Right lobe of liver (tissue), 6 donors: ENCODE measurements around the gene CUL9. TPM values are rescaled to one million over a fixed set of nuclear protein-coding genes. Genes with fewer than 3 reads are reported as not detected.

Experiments
- ATAC-seq, 4 donors: fragments of 200-7000 bp; cut with Tn5 transposase; one replicate each; pipeline ENCODE4 v1.9.1; 2020; ENCODE audit warnings: mild to moderate bottlenecking in 4 of 4, moderate library complexity in 4 of 4
- DNase-seq, 3 donors: peaks; one replicate each; pipeline ENCODE4 v3.0.0-alpha.2; 2020
- H3K27ac ChIP-seq, 3 donors: fragments of 200-600 bp; one replicate each; pipeline ENCODE4 v1.8.0; 2022
- H3K27me3 ChIP-seq, 2 donors: fragments of 200-600 bp; one replicate each; pipeline ENCODE4 v1.8.0; 2022
- H3K36me3 ChIP-seq, 4 donors: fragments of 200-600 bp; sonication (generic) in 1 of 4; one replicate each; pipeline versions ENCODE4 v1.5.1 to v1.8.0; 2017 to 2022; ENCODE audit warnings: control low read depth in 1 of 4
- H3K4me1 ChIP-seq, 4 donors: fragments of 200-600 bp; sonication (generic) in 1 of 4; one replicate each; pipeline versions ENCODE4 v1.5.1 to v1.8.0; 2017 to 2022; ENCODE audit warnings: control low read depth in 1 of 4
- H3K4me3 ChIP-seq, 3 donors: fragments of 200-600 bp; one replicate each; pipeline ENCODE4 v1.8.0; 2022
- H3K9me3 ChIP-seq, 4 donors: fragments of 200-600 bp; sonication (generic) in 1 of 4; one replicate each; pipeline versions ENCODE4 v1.5.1 to v1.8.0; 2017 to 2022; ENCODE audit warnings: control low read depth in 1 of 4
- POLR2A ChIP-seq: fragments of 450-650 bp; IDR thresholded peaks from one replicate; pipeline ENCODE4 v1.6.1; 2017; ENCODE audit warnings: antibody characterized with exemption, mild to moderate bottlenecking
- WGBS: methylation state at CpG from one replicate; pipeline ENCODE4 v1.1.6; 2018; ENCODE audit warnings: low coverage, low lambda C conversion rate; ENCODE audit not compliant: insufficient coverage; ENCODE audit errors: missing lambda C conversion rate; 5-methylcytosine and 5-hydroxymethylcytosine counted together
- intact Hi-C, 2 donors: fragments of 100-400 bp; cut with DNase I; formaldehyde crosslinking; loops; one replicate each; pipeline versions ENCODE4 v1.11.2 to v1.14.1; 2022
- total RNA-seq, 6 experiments: library from RNA; depleted of rRNA in 2 of 6; stranded (reverse); fragments of >200 nt in 2 of 6; fragmentation: NEBNext Ultra II Directional in 3 of 6; extraction: Animal tissue kit (Norgen Biotek cat#: 25700) in 3 of 6; gene quantifications; one replicate each; pipeline versions ENCODE4 v1.1.0 to v1.2.4, GENCODE V29; 2016 to 2023
- TF ChIP-seq, protein P1 (sequence below), 4 donors: fragments of 200-600 bp in 3 of 4; fragments of 450-650 bp in 1 of 4; IDR thresholded peaks; one replicate each; pipeline versions ENCODE4 v1.5.1 to v1.8.0; 2016 to 2022; ENCODE audit warnings: antibody characterized with exemption in 4 of 4, mild to moderate bottlenecking in 2 of 4
- donor health status: DM: no; HTN: yes; CAD: no.
- donor health status: DM: no; HTN: no; CAD: no.
- donor health status: DM: no; HTN: no; CAD: no.
- donor health status: DM: no; HTN: yes; CAD: no.
- donor health status: DM: no; HTN: yes; CAD: no.

CUL9 gene
- total RNA-seq, 6 experiments from 2014 or later = 14.4 to 17.7 (median 15.2) TPM

DNA sequence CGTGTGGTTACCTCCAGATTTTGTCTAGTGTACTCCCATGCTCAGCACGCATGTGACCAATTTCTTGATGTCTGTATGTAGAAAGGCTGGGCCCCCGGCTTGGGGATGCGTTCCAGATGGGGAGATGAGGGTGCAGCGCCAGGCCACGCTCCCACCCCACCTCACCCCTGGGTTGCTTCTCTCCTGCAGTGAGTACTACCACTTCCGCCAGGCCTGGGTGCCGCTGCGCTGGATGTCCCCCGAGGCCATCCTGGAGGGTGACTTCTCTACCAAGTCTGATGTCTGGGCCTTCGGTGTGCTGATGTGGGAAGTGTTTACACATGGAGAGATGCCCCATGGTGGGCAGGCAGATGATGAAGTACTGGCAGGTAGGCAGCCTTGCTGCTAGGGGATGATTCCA is 22.4 kb upstream of the CUL9 start:
- DNase-seq (no peak), ATAC-seq (no peak)
- no peaks in the 10 kb centered on the region for H3K27me3 ChIP-seq
- H3K4me3 ChIP-seq = no peak overlapping the region
- no peaks in the 10 kb centered on the region for H3K9me3 ChIP-seq
- H3K4me1 ChIP-seq = no peaks in the 10 kb centered on the region
- TF ChIP-seq, protein P1, sequence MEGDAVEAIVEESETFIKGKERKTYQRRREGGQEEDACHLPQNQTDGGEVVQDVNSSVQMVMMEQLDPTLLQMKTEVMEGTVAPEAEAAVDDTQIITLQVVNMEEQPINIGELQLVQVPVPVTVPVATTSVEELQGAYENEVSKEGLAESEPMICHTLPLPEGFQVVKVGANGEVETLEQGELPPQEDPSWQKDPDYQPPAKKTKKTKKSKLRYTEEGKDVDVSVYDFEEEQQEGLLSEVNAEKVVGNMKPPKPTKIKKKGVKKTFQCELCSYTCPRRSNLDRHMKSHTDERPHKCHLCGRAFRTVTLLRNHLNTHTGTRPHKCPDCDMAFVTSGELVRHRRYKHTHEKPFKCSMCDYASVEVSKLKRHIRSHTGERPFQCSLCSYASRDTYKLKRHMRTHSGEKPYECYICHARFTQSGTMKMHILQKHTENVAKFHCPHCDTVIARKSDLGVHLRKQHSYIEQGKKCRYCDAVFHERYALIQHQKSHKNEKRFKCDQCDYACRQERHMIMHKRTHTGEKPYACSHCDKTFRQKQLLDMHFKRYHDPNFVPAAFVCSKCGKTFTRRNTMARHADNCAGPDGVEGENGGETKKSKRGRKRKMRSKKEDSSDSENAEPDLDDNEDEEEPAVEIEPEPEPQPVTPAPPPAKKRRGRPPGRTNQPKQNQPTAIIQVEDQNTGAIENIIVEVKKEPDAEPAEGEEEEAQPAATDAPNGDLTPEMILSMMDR (IDR thresholded peaks at IDR 0.05) = no peak
- TF ChIP-seq POLR2A = no peak
- intact Hi-C loops = no loop called here
- WGBS = 87% methylated on average over 8 of the region's 11 CpGs
- H3K27ac ChIP-seq = no peak overlapping the region
- H3K36me3 ChIP-seq = no peaks in the 10 kb centered on the region

DNA sequence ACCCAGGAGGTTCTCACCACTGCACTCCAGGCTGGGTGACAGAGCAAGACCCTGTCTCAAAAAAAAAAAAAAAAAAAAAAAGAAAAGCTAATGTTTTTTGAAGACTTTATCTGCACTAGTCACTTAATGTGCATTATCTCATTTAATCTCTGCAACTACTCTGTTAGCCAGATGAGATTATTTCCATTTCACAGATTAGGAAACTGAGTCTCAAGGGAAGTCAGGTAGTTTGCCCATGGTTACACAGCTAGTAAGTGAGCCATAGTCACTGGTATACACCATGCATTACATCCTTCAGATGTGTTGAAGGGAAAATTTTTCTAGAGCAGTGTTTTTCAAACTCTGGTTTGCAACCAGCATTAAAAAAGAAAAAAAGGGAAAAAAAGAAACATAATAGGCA is 18.1 kb upstream of the CUL9 start:
- Histone ChIP-seq H3K4me1 (no peaks in the 10 kb centered on the region), H3K36me3 (no peaks in the 10 kb centered on the region), H3K4me3 (no peak overlapping the region), H3K27me3 (no peaks in the 10 kb centered on the region), H3K27ac (no peak overlapping the region), H3K9me3 (no peaks in the 10 kb centered on the region)
- ATAC-seq (no peak), DNase-seq (no peak)
- TF ChIP-seq, protein P1 (IDR thresholded peaks at IDR 0.05) = no peak
- TF ChIP-seq POLR2A = no peak
- intact Hi-C loops = no loop called here

DNA sequence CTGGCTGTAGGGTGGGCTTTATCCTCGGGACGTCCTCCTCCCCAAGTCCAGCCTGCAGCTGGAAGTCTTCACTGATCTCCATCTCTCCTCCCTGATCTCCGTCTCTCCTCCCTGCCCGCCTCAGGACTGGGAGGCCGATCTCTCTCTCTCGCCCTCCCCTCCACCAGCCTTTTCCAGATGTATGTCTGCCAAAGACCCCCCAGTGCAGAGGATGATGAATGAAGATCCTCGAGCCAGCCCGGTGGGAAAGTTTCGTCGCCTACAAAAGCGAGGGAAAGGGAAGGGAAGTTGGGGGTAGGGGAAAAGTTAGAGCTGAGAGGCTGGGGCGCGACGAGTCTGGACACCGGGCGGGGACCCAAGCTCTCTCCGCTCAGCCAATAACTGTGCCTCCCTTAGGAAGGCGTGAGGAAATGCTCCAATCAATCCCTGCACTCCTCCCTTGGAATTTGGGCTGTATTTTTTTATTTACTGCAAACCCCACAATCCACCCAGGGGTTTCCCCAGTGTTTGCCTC is 11.5 kb upstream of the CUL9 start:
- Histone ChIP-seq H3K27me3 (no peaks in the 10 kb centered on the region), H3K27ac (peak overlapping the region; percentile 87 to 100 (median 99)), H3K4me3 (peak overlapping the region; percentile 40 to 98 (median 88)), H3K36me3 (peaks cover 0 to 7% (median 2%) of the 10 kb centered on the region in 4 donors), H3K4me1 (peaks cover 0 to 19% (median 7%) of the 10 kb centered on the region in 4 donors), H3K9me3 (no peaks in the 10 kb centered on the region)
- intact Hi-C loops = no loop called here
- TF ChIP-seq, protein P1 (IDR thresholded peaks at IDR 0.05) = no peak
- no peak for TF ChIP-seq POLR2A
- under 1% methylated on average over 13 of the region's 18 CpGs for WGBS
- ATAC-seq (peak; percentile 36 to 62 (median 56)), DNase-seq (peak; percentile 75 to 89 (median 87))

DNA sequence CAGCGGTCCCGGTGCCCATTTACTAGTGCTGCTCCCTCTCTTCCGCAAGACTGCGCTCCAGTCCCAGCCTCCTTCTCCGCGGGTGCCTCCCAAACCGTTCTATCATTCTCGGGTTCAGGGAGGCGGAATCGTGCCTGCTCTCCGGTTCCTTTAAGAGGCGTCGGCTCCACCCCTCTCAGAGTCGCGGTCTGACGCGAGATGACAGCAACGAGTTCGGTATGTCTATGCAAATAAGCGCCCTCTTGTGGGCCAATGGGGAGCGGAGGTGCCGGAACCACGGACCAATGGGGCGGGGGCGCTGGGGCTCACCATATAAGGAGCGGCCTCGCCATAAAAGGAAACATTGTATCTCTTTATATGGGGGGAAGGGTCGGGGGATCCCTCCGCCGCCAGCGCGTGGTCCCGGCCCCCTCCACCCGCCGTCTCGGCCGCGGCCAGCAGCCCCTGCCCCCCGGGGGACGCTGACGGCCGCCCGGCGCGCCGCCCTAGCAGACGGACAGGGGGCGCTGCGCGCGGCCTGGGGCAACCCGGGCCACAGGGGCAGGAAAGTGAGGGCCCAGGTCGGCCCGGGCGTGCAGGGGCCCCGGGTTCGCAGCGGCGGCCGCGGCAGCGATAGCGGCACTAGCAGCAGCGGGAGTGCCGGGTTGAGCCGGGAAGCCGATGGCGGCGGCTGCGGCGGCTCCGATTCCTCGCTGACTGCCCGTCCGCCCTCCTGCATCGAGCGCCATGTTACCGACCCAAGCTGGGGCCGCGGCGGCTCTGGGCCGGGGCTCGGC is 10.9 kb upstream of the CUL9 start, which contains the start of gene SRF:
Gene SRF, plus strand, starts transcription at position 339 of the 776 bp plus-strand sequence. Its CDS starts 388 bp downstream, at position 727.
- WGBS = 1% methylated on average over 21 of the region's 83 CpGs
- peaks cover 5 to 13% (median 7%) of the 10 kb centered on the region in 4 donors for H3K36me3 ChIP-seq
- H3K27me3 ChIP-seq = no peaks in the 10 kb centered on the region
- ATAC-seq (peak; percentile 76 to 84 (median 81)), DNase-seq (peak; percentile 99 to 100 (median 100))
- H3K9me3 ChIP-seq = no peaks in the 10 kb centered on the region
- peak within 1 kb of the TSS; percentile 88 to 98 (median 90) for H3K4me3 ChIP-seq
- intact Hi-C loops = no loop called here
- TF ChIP-seq, protein P1 (IDR thresholded peaks at IDR 0.05) = peak; percentile 60 to 87 (median 70)
- TF ChIP-seq POLR2A = peak; percentile 95
- H3K4me1 ChIP-seq = peaks cover 0 to 19% (median 7%) of the 10 kb centered on the region in 4 donors
- H3K27ac ChIP-seq = peak within 1 kb of the TSS; percentile 97 to 100 (median 99)
